Stimulated activated naive B cell treated with anti-CD40 and anti-IgM and Interleukin-4, amounts not matched to agents 10 μg/mL and 1 μg/mL and 100 μg/mL, for 72 hours (primary cell): ENCODE measurements around the gene VIL1.

Experiments used
- ATAC-seq, 2 donors: fragments of 150-1000 bp; cut with Tn5 transposase; replicated peaks; 2 replicates each; pipeline ENCODE4 v1.10.0; 2021; ENCODE audit warnings: moderate library complexity in 1 of 2
- DNase-seq: peaks from one replicate; pipeline ENCODE4 v3.0.0; 2021
- H3K27ac Mint-ChIP-seq: one replicate; pipeline ENCODE4 v1.8.0; 2022; ENCODE audit warnings: mild to moderate bottlenecking, mixed read lengths
- H3K27me3 Mint-ChIP-seq, 2 donors: one replicate each; pipeline ENCODE4 v1.8.0; 2022; ENCODE audit warnings: mixed read lengths in 2 of 2
- H3K36me3 Mint-ChIP-seq, 2 donors: one replicate each; pipeline ENCODE4 v1.8.0; 2022; ENCODE audit warnings: mixed read lengths in 2 of 2, mild to moderate bottlenecking in 1 of 2
- H3K4me1 Mint-ChIP-seq, 2 donors: one replicate each; pipeline ENCODE4 v1.8.0; 2022; ENCODE audit warnings: mixed read lengths in 2 of 2, mild to moderate bottlenecking in 1 of 2
- H3K4me3 Mint-ChIP-seq, 2 donors: one replicate each; pipeline ENCODE4 v1.8.0; 2022; ENCODE audit warnings: mild to moderate bottlenecking in 2 of 2, mixed read lengths in 2 of 2, moderate library complexity in 1 of 2
- H3K9me3 Mint-ChIP-seq, 2 donors: one replicate each; pipeline ENCODE4 v1.8.0; 2022; ENCODE audit warnings: mixed read lengths in 2 of 2, mild to moderate bottlenecking in 1 of 2

VIL1 gene

GRCh38 chr2:218418717-218419458 is at the start of gene VIL1:
VIL1 (plus strand) TSS chr2:218419123; CDS start chr2:218423779, 4,656 bp downstream.
- no peaks in the 10 kb centered on the region for H3K36me3 Mint-ChIP-seq
- no peak within 1 kb of the TSS for H3K27ac Mint-ChIP-seq
- H3K9me3 Mint-ChIP-seq = no peaks in the 10 kb centered on the region
- no peak for ATAC-seq
- DNase-seq = no peak
- H3K4me1 Mint-ChIP-seq = peaks cover 0 to 2% of the 10 kb centered on the region in 2 donors
- no peak within 1 kb of the TSS for H3K4me3 Mint-ChIP-seq
- peaks cover 0 to 10% of the 10 kb centered on the region in 2 donors for H3K27me3 Mint-ChIP-seq

GRCh38 chr2:218369330-218369729 is 49.6 kb upstream of the VIL1 start:
- DNase-seq = no peak
- H3K4me1 Mint-ChIP-seq = peaks cover 20 to 31% of the 10 kb centered on the region in 2 donors
- H3K27me3 Mint-ChIP-seq = no peaks in the 10 kb centered on the region
- H3K36me3 Mint-ChIP-seq = peaks cover 0 to 1% of the 10 kb centered on the region in 2 donors
- peak overlapping the region in 1 of 2 donors; percentile 19 for H3K4me3 Mint-ChIP-seq
- peak overlapping the region; percentile 47 for H3K27ac Mint-ChIP-seq
- no peak for ATAC-seq
- H3K9me3 Mint-ChIP-seq = no peaks in the 10 kb centered on the region

- Mint-ChIP-seq H3K9me3 (no peaks in the 10 kb centered on the region), H3K27ac (no peak overlapping the region), H3K4me1 (peaks cover 18 to 25% of the 10 kb centered on the region in 2 donors), H3K36me3 (peaks cover 0 to 1% of the 10 kb centered on the region in 2 donors), H3K27me3 (no peaks in the 10 kb centered on the region), H3K4me3 (no peak overlapping the region)
- DNase-seq (no peak), ATAC-seq (no peak)
Measured at GRCh38 chr2:218370410-218371063, 48.4 kb upstream of the VIL1 start.

GRCh38 chr2:218371983-218372350 is 47.0 kb upstream of the VIL1 start:
- Mint-ChIP-seq H3K36me3 (peaks cover 0 to 1% of the 10 kb centered on the region in 2 donors), H3K4me1 (peaks cover 18 to 23% of the 10 kb centered on the region in 2 donors), H3K27ac (no peak overlapping the region), H3K27me3 (no peaks in the 10 kb centered on the region), H3K9me3 (no peaks in the 10 kb centered on the region), H3K4me3 (no peak overlapping the region)
- no peak for ATAC-seq
- no peak for DNase-seq

GRCh38 chr2:218374795-218375194 is 44.1 kb upstream of the VIL1 start:
- Mint-ChIP-seq H3K36me3 (no peaks in the 10 kb centered on the region), H3K9me3 (no peaks in the 10 kb centered on the region), H3K27me3 (no peaks in the 10 kb centered on the region), H3K27ac (no peak overlapping the region), H3K4me3 (no peak overlapping the region), H3K4me1 (peaks cover 12 to 15% of the 10 kb centered on the region in 2 donors)
- DNase-seq = no peak
- ATAC-seq = no peak

- no peak overlapping the region for H3K27ac Mint-ChIP-seq
- no peak overlapping the region for H3K4me3 Mint-ChIP-seq
- no peaks in the 10 kb centered on the region for H3K9me3 Mint-ChIP-seq
- peaks cover 8 to 11% of the 10 kb centered on the region in 2 donors for H3K4me1 Mint-ChIP-seq
- H3K27me3 Mint-ChIP-seq = no peaks in the 10 kb centered on the region
- ATAC-seq = no peak
- no peaks in the 10 kb centered on the region for H3K36me3 Mint-ChIP-seq
- no peak for DNase-seq
Measured at GRCh38 chr2:218375212-218375611, 43.7 kb upstream of the VIL1 start.

- Mint-ChIP-seq H3K4me3 (no peak overlapping the region), H3K27ac (no peak overlapping the region), H3K36me3 (no peaks in the 10 kb centered on the region), H3K27me3 (no peaks in the 10 kb centered on the region), H3K9me3 (no peaks in the 10 kb centered on the region), H3K4me1 (peaks cover 4 to 7% of the 10 kb centered on the region in 2 donors)
- ATAC-seq (no peak), DNase-seq (no peak)
Measured at GRCh38 chr2:218378053-218378452, 40.9 kb upstream of the VIL1 start.

GRCh38 chr2:218381916-218382366 is 37.0 kb upstream of the VIL1 start, which contains the start of gene SLC11A1:
SLC11A1 (plus strand) TSS chr2:218382273; CDS start chr2:218382369, 96 bp downstream.
- ATAC-seq (peak in 1 of 2 donors; percentile 12), DNase-seq (no peak)
- Mint-ChIP-seq H3K4me1 (peaks cover 4 to 8% of the 10 kb centered on the region in 2 donors), H3K4me3 (no peak within 1 kb of the TSS), H3K36me3 (no peaks in the 10 kb centered on the region), H3K27ac (peak within 1 kb of the TSS; percentile 73), H3K27me3 (peaks cover under 1 to 7% of the 10 kb centered on the region in 2 donors), H3K9me3 (no peaks in the 10 kb centered on the region)

GRCh38 chr2:218382785-218383184 is 36.1 kb upstream of the VIL1 start:
- Mint-ChIP-seq H3K9me3 (no peaks in the 10 kb centered on the region), H3K36me3 (no peaks in the 10 kb centered on the region), H3K4me1 (peaks cover 7 to 17% of the 10 kb centered on the region in 2 donors), H3K4me3 (no peak overlapping the region), H3K27ac (no peak overlapping the region), H3K27me3 (peaks cover 4 to 15% of the 10 kb centered on the region in 2 donors)
- ATAC-seq (no peak), DNase-seq (no peak)

GRCh38 chr2:218383892-218384519 is 34.9 kb upstream of the VIL1 start:
- Mint-ChIP-seq H3K9me3 (no peaks in the 10 kb centered on the region), H3K27ac (no peak overlapping the region), H3K27me3 (peaks cover 4 to 17% of the 10 kb centered on the region in 2 donors), H3K4me1 (peaks cover 7 to 18% of the 10 kb centered on the region in 2 donors), H3K4me3 (no peak overlapping the region), H3K36me3 (no peaks in the 10 kb centered on the region)
- ATAC-seq (no peak), DNase-seq (no peak)

GRCh38 chr2:218384975-218385374 is 33.9 kb upstream of the VIL1 start:
- Mint-ChIP-seq H3K4me3 (no peak overlapping the region), H3K27me3 (peaks cover 4 to 17% of the 10 kb centered on the region in 2 donors), H3K36me3 (no peaks in the 10 kb centered on the region), H3K9me3 (no peaks in the 10 kb centered on the region), H3K4me1 (peaks cover 7 to 18% of the 10 kb centered on the region in 2 donors), H3K27ac (no peak overlapping the region)
- DNase-seq (no peak), ATAC-seq (no peak)

- ATAC-seq (no peak), DNase-seq (no peak)
- peaks cover 6 to 15% of the 10 kb centered on the region in 2 donors for H3K4me1 Mint-ChIP-seq
- H3K9me3 Mint-ChIP-seq = no peaks in the 10 kb centered on the region
- H3K27ac Mint-ChIP-seq = no peak overlapping the region
- H3K36me3 Mint-ChIP-seq = no peaks in the 10 kb centered on the region
- peak overlapping the region; percentile 59 to 75 for H3K4me3 Mint-ChIP-seq
- peaks cover 4 to 17% of the 10 kb centered on the region in 2 donors for H3K27me3 Mint-ChIP-seq
Measured at GRCh38 chr2:218386505-218387368, 32.2 kb upstream of the VIL1 start.

- H3K4me3 Mint-ChIP-seq = peak overlapping the region; percentile 59 to 75
- DNase-seq (no peak), ATAC-seq (peak; percentile 82)
- no peaks in the 10 kb centered on the region for H3K36me3 Mint-ChIP-seq
- no peak overlapping the region for H3K27ac Mint-ChIP-seq
- H3K9me3 Mint-ChIP-seq = no peaks in the 10 kb centered on the region
- peaks cover 4 to 17% of the 10 kb centered on the region in 2 donors for H3K27me3 Mint-ChIP-seq
- peaks cover 3 to 10% of the 10 kb centered on the region in 2 donors for H3K4me1 Mint-ChIP-seq
Measured at GRCh38 chr2:218387369-218388194, 31.3 kb upstream of the VIL1 start.
